Neutrophil (primary cell): ENCODE data around the gene ARHGEF17.
A peak's percentile ranks its signal among the peaks of the same experiment; 100 is the strongest.

Experiments used
- H3K27ac ChIP-seq: fragments of 200-600 bp; sonication (generic); 2 replicates; pipeline ENCODE4 v1.5.1; 2016; ENCODE audit warnings: mild to moderate bottlenecking, moderate library complexity
- H3K27me3 ChIP-seq: fragments of 200-600 bp; sonication (generic); 2 replicates; pipeline ENCODE4 v1.6.0; 2016; ENCODE audit warnings: mild to moderate bottlenecking
- H3K36me3 ChIP-seq: fragments of 200-600 bp; sonication (generic); 2 replicates; pipeline ENCODE4 v1.5.1; 2017
- H3K4me1 ChIP-seq, 2 experiments: fragments of 200-600 bp in 1 of 2; sonication (generic) in 1 of 2; 1 replicate in 1 of 2; 2 replicates in 1 of 2; pipeline versions ENCODE4 v1.5.1 to v1.6.1; 2013 to 2016; ENCODE audit warnings: low read depth in 1 of 2, low read length in 1 of 2, mild to moderate bottlenecking in 1 of 2, moderate library complexity in 1 of 2; ENCODE audit not compliant: control insufficient read depth in 1 of 2, insufficient read depth in 1 of 2
- H3K4me3 ChIP-seq, 2 experiments: fragments of 200-600 bp in 1 of 2; sonication (generic) in 1 of 2; 1 replicate in 1 of 2; 2 replicates in 1 of 2; pipeline ENCODE4 v1.5.1; 2013 to 2016; ENCODE audit warnings: low read depth in 1 of 2, low read length in 1 of 2, mild to moderate bottlenecking in 1 of 2, moderate library complexity in 1 of 2
- H3K9me3 ChIP-seq: fragments of 200-600 bp; sonication (generic); 2 replicates; pipeline ENCODE4 v1.5.1; 2016
- CTCF ChIP-seq: fragments of 200-600 bp; sonication (generic); IDR thresholded peaks from 2 replicates; pipeline ENCODE4 v1.5.1; 2016; ENCODE audit warnings: antibody characterized with exemption

Gene ARHGEF17

GRCh38 chr11:73308003-73308960 is at the start of gene ARHGEF17:
Gene ARHGEF17, plus strand, starts transcription at chr11:73308276. Its CDS starts 363 bp downstream, at chr11:73308639.
- TF ChIP-seq CTCF = no peak
- H3K4me1 ChIP-seq = peaks cover 54 to 69% of the 10 kb centered on the region in 2 experiments

GRCh38 chr11:73259406-73260126 is 48.5 kb upstream of the ARHGEF17 start:
- Histone ChIP-seq H3K27ac (no peak overlapping the region), H3K36me3 (no peaks in the 10 kb centered on the region), H3K9me3 (no peaks in the 10 kb centered on the region), H3K27me3 (peaks cover 33% of the 10 kb centered on the region), H3K4me3 (no peak overlapping the region), H3K4me1 (peaks cover 0 to 4% of the 10 kb centered on the region in 2 experiments)
- no peak for TF ChIP-seq CTCF

More at GRCh38 chr11:73308003-73308960, at the start of gene ARHGEF17:
- H3K27ac ChIP-seq = peak within 1 kb of the TSS; percentile 85
- H3K27me3 ChIP-seq = peaks cover 7% of the 10 kb centered on the region
- no peaks in the 10 kb centered on the region for H3K36me3 ChIP-seq
- H3K4me3 ChIP-seq = peak within 1 kb of the TSS; percentile 89 to 91
- H3K9me3 ChIP-seq = no peaks in the 10 kb centered on the region

GRCh38 chr11:73260127-73260457 is 48.0 kb upstream of the ARHGEF17 start:
- H3K4me1 ChIP-seq = peaks cover 0 to 5% of the 10 kb centered on the region in 2 experiments
- TF ChIP-seq CTCF = no peak
- H3K4me3 ChIP-seq = no peak overlapping the region
- H3K36me3 ChIP-seq = no peaks in the 10 kb centered on the region
- H3K9me3 ChIP-seq = no peaks in the 10 kb centered on the region
- peaks cover 38% of the 10 kb centered on the region for H3K27me3 ChIP-seq
- no peak overlapping the region for H3K27ac ChIP-seq

- peaks cover 61% of the 10 kb centered on the region for H3K27me3 ChIP-seq
- H3K4me1 ChIP-seq = peaks cover 0 to 5% of the 10 kb centered on the region in 2 experiments
- no peak overlapping the region for H3K27ac ChIP-seq
- H3K9me3 ChIP-seq = no peaks in the 10 kb centered on the region
- no peak overlapping the region for H3K4me3 ChIP-seq
- no peaks in the 10 kb centered on the region for H3K36me3 ChIP-seq
- TF ChIP-seq CTCF = no peak
Measured at GRCh38 chr11:73262851-73263495, 45.1 kb upstream of the ARHGEF17 start.

- H3K36me3 ChIP-seq = no peaks in the 10 kb centered on the region
- H3K27me3 ChIP-seq = peaks cover 61% of the 10 kb centered on the region
- no peak overlapping the region for H3K27ac ChIP-seq
- no peak for TF ChIP-seq CTCF
- H3K4me1 ChIP-seq = peaks cover 0 to 5% of the 10 kb centered on the region in 2 experiments
- no peaks in the 10 kb centered on the region for H3K9me3 ChIP-seq
- no peak overlapping the region for H3K4me3 ChIP-seq
Measured at GRCh38 chr11:73263640-73264039, 44.4 kb upstream of the ARHGEF17 start.
